Astrocyte of the spinal cord (primary cell): ENCODE results near the gene UBE3B.

Experiments
- DNase-seq: peaks from one replicate; pipeline ENCODE4 v3.0.0; 2011; ENCODE audit warnings: low read depth, low spot score
- H3K4me3 ChIP-seq: 2 replicates; pipeline ENCODE4 v1.5.1; 2011; ENCODE audit warnings: low read depth, mild to moderate bottlenecking, low read length, moderate library complexity
- in situ Hi-C: cut with HindIII; loops from 2 replicates; pipeline ENCODE4 v1.10.0; 2017; ENCODE audit warnings: low sequenced_read_pairs
- TF ChIP-seq, protein P1 (sequence below): IDR thresholded peaks from 2 replicates; pipeline ENCODE4 v1.5.1; 2012; ENCODE audit warnings: low read depth, mild to moderate bottlenecking, low read length, inconsistent platforms

UBE3B gene

DNA sequence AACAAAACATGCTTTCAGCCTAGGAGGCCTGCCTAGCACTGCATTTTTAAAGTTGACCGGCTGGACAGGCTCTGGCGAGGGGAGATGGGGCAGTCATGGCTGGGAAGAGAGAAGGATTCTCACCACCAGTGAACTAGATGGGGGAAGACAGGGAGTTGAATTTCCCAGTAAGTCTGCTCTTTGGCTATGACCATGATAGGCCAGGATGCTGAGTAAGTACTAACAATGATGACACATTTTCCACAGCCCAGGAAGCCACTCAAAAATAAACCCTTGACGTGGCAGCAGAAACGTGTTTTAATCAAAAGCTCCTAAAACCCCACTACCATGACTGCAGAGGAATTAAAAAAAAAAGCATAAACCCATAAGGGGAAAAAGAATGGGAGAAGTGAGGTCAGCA lies 19.3 kb upstream of the UBE3B start:
- TF ChIP-seq, protein P1, sequence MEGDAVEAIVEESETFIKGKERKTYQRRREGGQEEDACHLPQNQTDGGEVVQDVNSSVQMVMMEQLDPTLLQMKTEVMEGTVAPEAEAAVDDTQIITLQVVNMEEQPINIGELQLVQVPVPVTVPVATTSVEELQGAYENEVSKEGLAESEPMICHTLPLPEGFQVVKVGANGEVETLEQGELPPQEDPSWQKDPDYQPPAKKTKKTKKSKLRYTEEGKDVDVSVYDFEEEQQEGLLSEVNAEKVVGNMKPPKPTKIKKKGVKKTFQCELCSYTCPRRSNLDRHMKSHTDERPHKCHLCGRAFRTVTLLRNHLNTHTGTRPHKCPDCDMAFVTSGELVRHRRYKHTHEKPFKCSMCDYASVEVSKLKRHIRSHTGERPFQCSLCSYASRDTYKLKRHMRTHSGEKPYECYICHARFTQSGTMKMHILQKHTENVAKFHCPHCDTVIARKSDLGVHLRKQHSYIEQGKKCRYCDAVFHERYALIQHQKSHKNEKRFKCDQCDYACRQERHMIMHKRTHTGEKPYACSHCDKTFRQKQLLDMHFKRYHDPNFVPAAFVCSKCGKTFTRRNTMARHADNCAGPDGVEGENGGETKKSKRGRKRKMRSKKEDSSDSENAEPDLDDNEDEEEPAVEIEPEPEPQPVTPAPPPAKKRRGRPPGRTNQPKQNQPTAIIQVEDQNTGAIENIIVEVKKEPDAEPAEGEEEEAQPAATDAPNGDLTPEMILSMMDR: no peak
- no peak overlapping the region for H3K4me3 ChIP-seq

DNA sequence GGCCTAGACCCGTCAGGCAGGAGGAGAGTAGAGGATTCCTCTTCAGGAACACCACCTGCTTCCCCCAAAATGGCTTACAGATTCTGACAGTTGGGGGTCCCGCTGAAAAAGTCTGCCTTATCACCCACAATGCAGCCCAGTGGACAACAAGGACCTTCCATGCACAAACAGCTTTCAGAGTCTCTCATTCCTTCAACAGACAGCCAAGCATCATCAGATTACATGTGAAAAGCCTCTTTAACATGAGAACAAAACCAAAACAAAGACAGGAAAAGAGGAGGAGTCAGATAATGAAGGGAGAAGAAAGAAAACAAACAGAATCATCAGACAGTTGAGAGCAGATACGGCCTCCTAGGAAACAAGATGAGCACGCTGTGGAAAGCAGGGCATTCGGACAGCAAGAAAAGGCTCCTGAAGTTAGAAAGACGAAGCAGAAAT lies 18.6 kb upstream of the UBE3B start:
- peak; percentile 71 for DNase-seq
- TF ChIP-seq, protein P1: no peak
- H3K4me3 ChIP-seq: no peak overlapping the region
- in situ Hi-C loops: no loop called here

More for the DNA sequence above, 19.3 kb upstream of the UBE3B start:
- peak; percentile 66 for DNase-seq
- in situ Hi-C loops: no loop called here

DNA sequence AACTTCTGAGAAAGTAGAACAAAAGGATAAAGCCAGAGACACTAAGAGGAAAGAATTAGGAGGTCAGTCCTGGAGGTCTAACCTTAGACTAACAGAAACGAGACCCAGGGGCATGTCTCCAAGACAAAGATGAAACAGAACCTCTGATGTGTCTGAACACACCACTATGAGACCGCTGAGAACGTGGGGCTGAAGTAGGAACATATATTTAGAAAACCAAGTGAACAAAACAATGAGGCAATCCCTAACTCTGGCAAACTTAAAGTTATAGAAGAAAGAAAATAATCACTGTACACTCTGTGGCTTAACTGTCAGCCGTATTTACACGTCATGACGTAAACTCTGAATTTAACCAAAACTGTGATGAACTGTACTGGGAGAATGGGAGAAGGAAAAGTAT lies 18.2 kb upstream of the UBE3B start:
- TF ChIP-seq, protein P1: no peak
- peak; percentile 75 for DNase-seq
- in situ Hi-C loops: no loop called here
- no peak overlapping the region for H3K4me3 ChIP-seq

DNA sequence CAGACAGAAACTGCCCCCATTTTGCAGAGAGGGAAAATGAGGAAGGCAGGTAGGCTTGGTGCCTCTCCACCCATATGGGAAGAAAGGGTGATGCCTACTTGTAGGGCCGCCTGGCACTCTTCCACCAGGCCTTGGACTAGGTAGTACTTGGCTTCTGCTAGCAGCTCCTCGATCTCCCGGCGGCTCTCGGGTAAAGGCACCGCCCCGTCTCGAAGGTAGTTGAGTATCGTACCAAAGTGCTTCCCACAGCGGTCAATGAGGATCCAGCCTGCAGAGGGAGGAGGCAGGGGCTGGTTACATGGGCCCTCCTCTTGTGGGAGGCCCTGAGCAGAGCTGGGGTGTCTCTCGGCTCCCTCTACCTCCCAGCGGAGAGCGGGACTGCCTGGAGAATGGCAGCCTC lies 16.9 kb upstream of the UBE3B start:
- TF ChIP-seq, protein P1: no peak
- in situ Hi-C loops: no loop called here

DNA sequence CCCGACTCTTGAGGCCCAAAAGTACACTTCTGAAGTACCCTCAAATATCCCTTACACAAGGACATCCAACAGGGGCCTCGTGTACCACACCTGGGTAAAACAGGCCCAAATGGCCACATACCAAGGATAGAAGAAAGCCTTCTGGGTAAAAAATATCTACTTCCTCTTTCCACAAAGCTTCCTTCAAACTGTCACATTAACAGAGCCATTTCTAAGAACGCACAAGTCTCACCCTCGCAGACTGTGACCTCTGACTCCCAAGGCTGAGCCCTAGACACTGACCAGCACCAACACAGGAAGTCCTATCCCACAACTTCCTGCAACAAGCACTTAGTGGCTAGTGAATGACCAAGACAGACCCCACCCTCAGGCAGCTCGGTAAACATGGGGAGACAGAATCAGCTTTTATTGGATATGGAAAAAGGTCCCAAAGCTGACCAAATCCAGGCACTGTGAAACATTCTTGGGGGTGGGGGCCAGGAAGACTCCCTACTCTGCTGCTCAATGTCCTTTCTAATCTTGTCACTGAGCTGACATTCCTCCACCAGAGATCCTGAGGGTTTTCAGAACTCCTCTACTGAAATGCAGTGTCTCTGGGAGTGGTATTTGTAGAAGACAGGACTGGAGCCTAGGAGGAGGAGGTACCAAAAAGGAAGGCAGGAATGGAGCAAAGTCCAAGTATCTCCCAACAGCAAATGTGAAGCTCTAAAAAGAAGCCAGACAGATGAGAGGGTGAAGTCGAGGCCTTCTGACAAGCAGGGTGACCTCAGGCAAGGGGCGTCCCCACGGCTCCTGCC lies 16.2 kb upstream of the UBE3B start:
- no peak overlapping the region for H3K4me3 ChIP-seq
- TF ChIP-seq, protein P1: no peak
- in situ Hi-C loops: no loop called here
- DNase-seq: peak; percentile 36

More for the DNA sequence above, 16.9 kb upstream of the UBE3B start:
- H3K4me3 ChIP-seq: no peak overlapping the region
- no peak for DNase-seq

DNA sequence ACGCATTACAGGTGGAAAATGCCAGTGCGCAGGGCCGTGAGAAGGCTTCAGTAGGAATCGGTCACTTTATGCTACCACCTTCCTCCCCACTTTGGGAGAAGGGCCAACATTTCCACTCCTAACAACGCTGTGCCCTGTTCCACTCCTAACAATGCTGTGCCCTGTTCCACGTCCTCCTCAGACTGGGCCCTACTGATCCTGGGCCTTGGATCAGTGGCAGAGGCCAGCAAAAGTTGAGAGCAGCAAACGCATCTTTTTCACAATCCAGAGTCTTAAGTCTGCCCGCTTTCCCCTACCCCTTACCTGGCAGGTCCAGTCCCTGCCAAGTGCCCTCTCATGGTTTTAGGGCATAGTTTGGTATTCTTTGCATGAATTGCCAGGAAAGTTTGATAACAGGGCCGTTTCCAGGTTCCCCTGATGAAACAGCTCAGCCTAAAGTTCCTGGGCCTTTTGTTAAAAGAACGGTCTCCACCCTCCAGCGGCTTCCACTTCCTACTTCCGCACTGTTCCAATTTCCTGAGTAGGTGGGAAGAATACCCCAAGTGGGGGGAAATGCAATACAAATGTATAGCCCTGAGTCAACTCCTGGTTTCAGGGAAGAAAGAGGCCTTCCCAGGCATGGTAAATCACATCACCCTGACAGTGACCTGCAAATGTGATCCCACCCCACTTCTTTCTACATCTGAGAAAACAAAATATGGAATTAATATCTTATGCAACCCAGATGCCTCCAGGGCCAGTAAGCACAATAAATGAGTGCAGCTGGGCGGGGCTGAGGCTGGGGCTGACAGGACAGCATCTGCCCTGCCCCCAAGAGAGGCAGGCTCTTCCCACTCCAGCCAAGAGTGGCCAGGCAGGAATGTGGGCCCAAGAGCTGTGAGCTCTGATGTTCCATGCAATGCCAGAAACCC lies 15.3 kb upstream of the UBE3B start:
- H3K4me3 ChIP-seq: no peak overlapping the region
- DNase-seq: peak; percentile 95
- TF ChIP-seq, protein P1: no peak
- in situ Hi-C loops: no loop called here
